GM19438 (cell line): Measurements from ENCODE around the gene FKBP4.
A peak's percentile ranks its signal among the peaks of the same experiment; 100 is the strongest.

Experiments used
- ATAC-seq: cut with Tn5 transposase; IDR thresholded peaks from one replicate; pipeline ENCODE4 v1.9.1; 2021; ENCODE audit warnings: low read depth; ENCODE audit not compliant: unreplicated experiment

FKBP4 gene

DNA sequence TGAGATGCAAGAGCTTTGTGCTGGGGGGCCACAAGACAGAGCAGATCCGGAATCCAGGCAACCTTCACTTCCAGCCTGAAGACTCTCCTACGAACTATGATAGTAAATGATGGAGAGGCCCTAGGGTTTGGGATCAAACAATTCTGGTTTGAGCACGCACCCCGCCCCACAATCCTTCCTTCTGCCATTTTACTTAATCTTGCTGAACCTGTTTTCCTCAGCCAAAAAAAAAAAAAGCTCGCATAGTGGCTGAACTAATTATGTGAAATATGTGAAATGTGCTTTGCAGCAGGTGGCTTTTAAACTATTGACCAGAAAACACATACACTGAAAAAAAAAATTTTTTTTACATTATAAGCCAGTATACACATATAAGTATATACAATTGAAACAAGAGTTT is 17.0 kb downstream of the FKBP4 start:
- ATAC-seq, result no peak

- peak; percentile 93 for ATAC-seq
Observed at GRCh38 chr12:2812290-2813213, 17.8 kb downstream of the FKBP4 start, which contains the start of gene ITFG2. TSS of gene ITFG2 (plus strand) at chr12:2812668. CDS start at chr12:2812761, 93 bp downstream.

- peak; percentile 36 for ATAC-seq
Observed at GRCh38 chr12:2813214-2814185, 18.7 kb downstream of the FKBP4 start.

- no peak for ATAC-seq
Observed at GRCh38 chr12:2819810-2820209, 25.0 kb downstream of the FKBP4 start.

- no peak for ATAC-seq
Observed at GRCh38 chr12:2820432-2820831, 25.7 kb downstream of the FKBP4 start.

GRCh38 chr12:2823483-2823882 is 28.7 kb downstream of the FKBP4 start:
- ATAC-seq, result no peak

- ATAC-seq, result no peak
Observed at GRCh38 chr12:2824541-2824940, 29.8 kb downstream of the FKBP4 start.

DNA sequence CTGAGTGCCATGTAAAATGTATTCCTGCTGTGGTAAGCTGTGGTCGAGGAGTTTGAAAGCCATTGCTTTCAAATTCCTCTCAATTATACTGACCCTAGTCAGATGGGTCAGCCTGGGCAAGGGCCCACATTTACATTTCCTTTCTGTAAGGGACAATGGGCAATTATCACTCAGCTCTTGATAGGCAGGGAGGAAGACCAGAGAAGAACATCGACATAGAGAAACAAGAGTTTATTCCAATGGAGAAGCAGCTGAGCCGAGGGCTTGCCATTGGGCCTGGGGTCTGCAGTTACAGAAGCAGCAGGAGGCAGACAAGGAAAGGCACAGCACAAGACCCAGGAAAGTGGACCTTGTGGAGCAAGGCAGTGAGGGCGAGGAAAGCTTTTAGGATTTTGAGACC is 30.4 kb downstream of the FKBP4 start:
- no peak for ATAC-seq

GRCh38 chr12:2826036-2826435 is 31.3 kb downstream of the FKBP4 start:
- no peak for ATAC-seq

- no peak for ATAC-seq
Observed at GRCh38 chr12:2826721-2827515, 32.1 kb downstream of the FKBP4 start.

GRCh38 chr12:2829275-2829674 is 34.5 kb downstream of the FKBP4 start:
- ATAC-seq, result no peak

DNA sequence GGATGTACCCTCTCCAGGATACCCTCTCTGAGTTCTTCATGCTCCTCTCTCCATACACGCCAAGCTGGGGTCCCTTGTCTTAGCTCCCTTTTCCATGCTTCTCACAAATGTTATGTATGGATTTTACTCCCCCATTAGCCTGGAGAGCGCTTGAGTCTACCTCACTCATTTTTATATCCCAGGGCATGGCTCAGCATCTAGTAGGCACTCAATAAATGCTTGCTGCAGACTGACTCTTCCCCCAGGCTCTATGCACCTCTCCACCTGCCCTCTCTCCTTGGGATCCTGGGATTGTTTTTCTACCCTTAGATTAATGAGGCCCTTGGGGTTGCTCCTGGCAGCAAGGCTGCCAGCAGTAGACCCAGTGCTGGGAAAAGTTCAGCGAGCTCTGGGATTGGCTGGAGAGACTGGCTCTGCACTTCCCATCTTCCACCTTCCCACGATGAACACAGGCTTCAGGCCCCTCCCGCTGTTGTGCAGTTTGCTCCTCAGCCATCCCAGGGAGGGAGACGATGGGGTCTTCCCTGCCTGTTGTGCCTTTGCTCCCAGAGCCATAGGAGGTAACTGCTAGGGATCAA is 37.9 kb downstream of the FKBP4 start:
- no peak for ATAC-seq

- no peak for ATAC-seq
Observed at GRCh38 chr12:2833327-2833726, 38.6 kb downstream of the FKBP4 start.

- no peak for ATAC-seq
Observed at GRCh38 chr12:2833810-2834209, 39.0 kb downstream of the FKBP4 start.

- no peak for ATAC-seq
Observed at GRCh38 chr12:2834581-2835491, 40.1 kb downstream of the FKBP4 start, which contains the start of gene NRIP2. TSS of gene NRIP2 (minus strand) at chr12:2835035. CDS start at chr12:2834983, 52 bp downstream.

DNA sequence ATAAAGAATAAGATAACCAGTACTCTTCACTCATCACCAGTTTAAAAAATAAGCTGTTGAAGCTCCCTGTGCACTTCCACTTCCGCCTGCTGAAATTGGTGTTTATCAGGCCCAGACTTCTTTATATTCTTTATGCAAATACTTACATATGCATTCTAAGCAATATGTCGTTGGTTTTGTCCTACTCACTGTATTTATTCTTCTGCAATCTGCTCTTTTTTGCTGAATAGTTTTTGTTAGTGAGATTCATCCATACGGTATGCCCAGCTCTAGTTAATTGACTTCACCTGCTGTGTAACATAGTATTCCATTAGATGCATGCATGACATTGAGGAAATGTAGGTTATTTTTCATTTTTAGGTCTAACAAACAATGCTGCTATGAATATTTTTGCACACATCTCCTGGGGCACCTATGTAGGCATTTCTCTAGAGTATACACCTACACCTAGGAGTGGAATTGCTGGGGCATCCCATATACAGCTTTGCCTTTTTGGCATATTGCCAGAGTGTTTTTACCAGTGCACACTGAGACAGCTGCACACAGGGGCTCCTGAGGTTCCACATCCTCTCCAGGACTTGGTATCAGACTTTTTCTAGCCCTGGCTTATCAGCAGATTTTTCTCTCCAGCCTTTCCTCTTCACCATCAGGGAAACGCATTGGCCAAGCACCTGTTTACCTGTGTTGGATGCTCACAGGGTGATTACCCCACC is 41.1 kb downstream of the FKBP4 start:
- no peak for ATAC-seq

DNA sequence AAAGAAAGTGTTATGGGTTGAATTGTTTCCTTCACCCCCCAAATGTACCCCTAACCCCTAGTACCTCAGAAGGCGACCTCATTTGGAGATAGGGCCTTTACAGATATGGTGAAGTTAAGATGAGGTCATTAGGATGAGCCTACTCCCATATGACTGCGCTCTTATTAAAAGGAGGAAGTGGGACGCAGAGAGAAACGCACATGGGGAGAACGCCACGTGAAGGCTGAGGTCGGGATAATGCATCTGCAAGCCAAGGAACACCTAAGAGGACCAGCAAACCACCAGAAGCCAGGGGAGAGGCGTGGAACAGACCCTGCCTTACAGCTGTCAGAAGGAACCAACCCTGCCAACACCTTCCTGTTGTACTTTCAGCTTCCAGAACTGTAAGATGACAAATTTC is 41.8 kb downstream of the FKBP4 start:
- ATAC-seq, result no peak

- ATAC-seq, result no peak
Observed at GRCh38 chr12:2841056-2841650, 46.4 kb downstream of the FKBP4 start.
